ENCODE measurements around the gene CENPC. TPM values are rescaled to one million over a fixed set of nuclear protein-coding genes. Genes with fewer than 3 reads are reported as not detected.
"Not testable (repeated sequence)": the region's sequence is repeated elsewhere in the genome, so short reads cannot be mapped to it uniquely, and the experiment has no call there.

Gene CENPC
- total RNA-seq, 1 experiment from 2014 or later: 19.7 TPM

DNA sequence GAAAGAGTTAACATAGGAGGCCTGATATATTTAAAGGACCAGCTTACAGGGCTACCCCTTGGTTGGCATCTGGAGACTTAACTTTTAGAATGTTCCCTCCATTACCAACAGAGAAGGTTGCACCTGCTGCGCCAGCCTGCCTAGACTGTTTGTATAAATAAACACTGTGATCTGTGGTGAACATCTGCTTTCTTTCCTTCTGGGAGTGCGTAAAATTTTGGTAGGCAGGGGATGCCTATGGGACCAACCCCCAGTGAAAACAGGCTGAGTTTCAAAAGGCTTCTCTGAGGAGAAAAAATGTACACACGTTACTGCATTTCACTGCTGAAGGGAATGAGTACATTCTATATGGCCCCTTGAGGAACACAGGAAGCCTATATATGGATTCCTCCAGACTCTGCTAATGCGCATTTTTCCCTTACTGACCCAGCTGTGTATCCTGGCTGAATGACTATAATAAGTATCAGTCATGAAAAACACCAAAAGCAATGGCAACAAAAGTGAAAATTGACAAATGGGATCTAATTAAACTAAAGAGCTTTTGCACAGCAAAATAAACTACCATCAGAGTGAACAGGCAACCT, 13.8 kb downstream of the CENPC start:
- no peaks in the 10 kb centered on the region for H3K4me1 ChIP-seq
- Mint-ChIP-seq H3K4me3 (ENCODE audit: unreplicated experiment) (no peak overlapping the region), H3K36me3 (ENCODE audit: insufficient read depth, unreplicated experiment) (peaks cover 54% of the 10 kb centered on the region), H3K9me3 (ENCODE audit: unreplicated experiment) (no peaks in the 10 kb centered on the region), H3K4me1 (ENCODE audit: low read depth, unreplicated experiment) (no peaks in the 10 kb centered on the region), H3K27me3 (ENCODE audit: insufficient read depth, unreplicated experiment) (no peaks in the 10 kb centered on the region), H3K27ac (ENCODE audit: unreplicated experiment) (no peak overlapping the region)
- TF ChIP-seq, protein P1, sequence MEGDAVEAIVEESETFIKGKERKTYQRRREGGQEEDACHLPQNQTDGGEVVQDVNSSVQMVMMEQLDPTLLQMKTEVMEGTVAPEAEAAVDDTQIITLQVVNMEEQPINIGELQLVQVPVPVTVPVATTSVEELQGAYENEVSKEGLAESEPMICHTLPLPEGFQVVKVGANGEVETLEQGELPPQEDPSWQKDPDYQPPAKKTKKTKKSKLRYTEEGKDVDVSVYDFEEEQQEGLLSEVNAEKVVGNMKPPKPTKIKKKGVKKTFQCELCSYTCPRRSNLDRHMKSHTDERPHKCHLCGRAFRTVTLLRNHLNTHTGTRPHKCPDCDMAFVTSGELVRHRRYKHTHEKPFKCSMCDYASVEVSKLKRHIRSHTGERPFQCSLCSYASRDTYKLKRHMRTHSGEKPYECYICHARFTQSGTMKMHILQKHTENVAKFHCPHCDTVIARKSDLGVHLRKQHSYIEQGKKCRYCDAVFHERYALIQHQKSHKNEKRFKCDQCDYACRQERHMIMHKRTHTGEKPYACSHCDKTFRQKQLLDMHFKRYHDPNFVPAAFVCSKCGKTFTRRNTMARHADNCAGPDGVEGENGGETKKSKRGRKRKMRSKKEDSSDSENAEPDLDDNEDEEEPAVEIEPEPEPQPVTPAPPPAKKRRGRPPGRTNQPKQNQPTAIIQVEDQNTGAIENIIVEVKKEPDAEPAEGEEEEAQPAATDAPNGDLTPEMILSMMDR (IDR thresholded peaks at IDR 0.05; ENCODE audit: insufficient read depth in 1 of 2, low read depth in 1 of 2, low read length in 1 of 2, severe bottlenecking in 1 of 2, unreplicated experiment in 1 of 2): no peak
- H3K9me3 ChIP-seq: no peaks in the 10 kb centered on the region
- POLR2A ChIA-PET: no interaction called here
- intact Hi-C loops (cut with micrococcal nuclease; ENCODE audit: unreplicated experiment): no loop called here
- no peaks in the 10 kb centered on the region for H3K27me3 ChIP-seq (replicated peaks; ENCODE audit: control insufficient read depth, insufficient read depth, low read length)
- H3K36me3 ChIP-seq (ENCODE audit: control insufficient read depth, insufficient read depth, low read length): no peaks in the 10 kb centered on the region
- BruUV-seq (replicated peaks): no TSS peak
- H3K4me3 ChIP-seq (ENCODE audit: low read depth, low read length): no peak overlapping the region
- DNase-seq: no peak
- CTCF ChIA-PET: no interaction called here

DNA sequence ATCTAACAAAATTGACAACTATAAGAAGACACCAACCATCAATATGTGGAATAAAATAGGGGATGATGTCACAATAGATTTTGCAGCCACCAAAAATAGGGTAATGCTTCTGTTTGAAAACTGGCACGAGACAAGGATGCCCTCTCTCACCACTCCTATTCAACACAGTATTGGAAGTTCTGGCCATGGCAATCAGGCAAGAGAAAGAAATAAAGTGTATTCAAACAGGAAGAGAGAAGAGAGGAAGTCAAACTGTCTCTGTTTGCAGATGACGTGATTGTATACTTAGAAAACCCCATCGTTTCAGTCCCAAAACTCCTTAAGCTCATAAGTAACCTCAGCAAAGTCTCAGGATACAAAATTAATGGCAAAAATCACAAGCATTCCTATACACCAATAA, 21.2 kb downstream of the CENPC start:
- H3K36me3 ChIP-seq (ENCODE audit: control insufficient read depth, insufficient read depth, low read length); BruUV-seq (replicated peaks); H3K27ac Mint-ChIP-seq (ENCODE audit: unreplicated experiment); POLR2A ChIA-PET; H3K4me1 ChIP-seq; CTCF ChIA-PET; DNase-seq; H3K4me1 Mint-ChIP-seq (ENCODE audit: low read depth, unreplicated experiment); intact Hi-C loops (cut with micrococcal nuclease; ENCODE audit: unreplicated experiment); H3K9me3 Mint-ChIP-seq (ENCODE audit: unreplicated experiment); H3K4me3 ChIP-seq (ENCODE audit: low read depth, low read length); H3K9me3 ChIP-seq; H3K27me3 Mint-ChIP-seq (ENCODE audit: insufficient read depth, unreplicated experiment); H3K27me3 ChIP-seq (replicated peaks; ENCODE audit: control insufficient read depth, insufficient read depth, low read length); H3K4me3 Mint-ChIP-seq (ENCODE audit: unreplicated experiment): not testable (repeated sequence)
- peaks cover 17% of the 10 kb centered on the region for H3K36me3 Mint-ChIP-seq (ENCODE audit: insufficient read depth, unreplicated experiment)

DNA sequence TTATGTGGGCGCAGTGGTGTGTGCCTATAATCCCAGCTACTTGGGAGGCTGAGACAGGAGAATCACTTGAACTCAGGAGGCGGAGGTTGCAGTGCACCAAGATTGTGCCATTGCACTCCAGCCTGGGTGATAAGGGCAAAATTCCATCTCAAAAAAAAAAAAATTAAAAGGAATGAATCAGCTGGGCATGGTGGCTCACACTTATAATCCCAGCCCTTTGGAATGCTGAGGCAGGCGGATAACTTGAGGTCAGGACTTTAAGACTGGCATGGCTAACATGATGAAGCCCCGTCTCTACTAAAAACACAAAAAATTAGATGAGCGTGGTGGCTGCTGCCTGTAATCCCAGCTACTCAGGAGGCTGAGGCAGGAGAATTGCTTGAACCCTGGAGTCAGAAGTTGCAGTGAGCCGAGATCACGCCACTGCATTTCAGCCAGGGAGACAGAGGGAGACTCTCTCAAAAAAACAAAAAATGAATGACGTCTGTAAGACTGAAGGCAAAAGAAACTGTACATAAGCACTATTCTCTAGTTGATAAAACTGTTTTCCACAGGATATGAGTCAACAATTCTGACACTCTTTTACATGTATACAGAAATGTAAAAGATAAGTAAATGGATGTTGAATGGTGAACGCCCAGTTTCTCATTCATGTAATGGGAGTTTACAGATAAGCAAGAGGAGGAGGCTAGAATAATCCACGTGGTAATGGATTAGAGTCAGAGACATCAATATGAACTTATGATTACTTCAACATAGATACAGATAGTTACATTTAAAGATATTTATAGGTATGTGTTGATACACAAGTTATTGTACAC, 22.2 kb downstream of the CENPC start:
- TF ChIP-seq, protein P1 (IDR thresholded peaks at IDR 0.05; ENCODE audit: insufficient read depth in 1 of 2, low read depth in 1 of 2, low read length in 1 of 2, severe bottlenecking in 1 of 2, unreplicated experiment in 1 of 2): no peak
- Mint-ChIP-seq H3K4me1 (ENCODE audit: low read depth, unreplicated experiment) (peaks cover 6% of the 10 kb centered on the region), H3K4me3 (ENCODE audit: unreplicated experiment) (no peak overlapping the region), H3K36me3 (ENCODE audit: insufficient read depth, unreplicated experiment) (peaks cover 17% of the 10 kb centered on the region), H3K9me3 (ENCODE audit: unreplicated experiment) (no peaks in the 10 kb centered on the region), H3K27me3 (ENCODE audit: insufficient read depth, unreplicated experiment) (no peaks in the 10 kb centered on the region), H3K27ac (ENCODE audit: unreplicated experiment) (peak overlapping the region; percentile 24)
- no TSS peak for BruUV-seq (replicated peaks)
- Histone ChIP-seq H3K4me1 (no peaks in the 10 kb centered on the region), H3K9me3 (no peaks in the 10 kb centered on the region), H3K36me3 (ENCODE audit: control insufficient read depth, insufficient read depth, low read length) (no peaks in the 10 kb centered on the region), H3K4me3 (ENCODE audit: low read depth, low read length) (no peak overlapping the region), H3K27me3 (replicated peaks; ENCODE audit: control insufficient read depth, insufficient read depth, low read length) (no peaks in the 10 kb centered on the region)
- POLR2A ChIA-PET: no interaction called here
- no peak for DNase-seq
- intact Hi-C loops (cut with micrococcal nuclease; ENCODE audit: unreplicated experiment): no loop called here
- CTCF ChIA-PET: no interaction called here

Data from Caco-2 (cell line).